Osteoblast (primary cell): ENCODE measurements around the gene WDR75. TPM values are rescaled to one million over a fixed set of nuclear protein-coding genes. Genes with fewer than 3 reads are reported as not detected.
A peak's percentile ranks its signal among the peaks of the same experiment; 100 is the strongest.

ENCODE experiments used
- DNase-seq: peaks from one replicate; pipeline ENCODE4 v3.0.0; 2011; ENCODE audit warnings: low spot score, mixed read lengths; ENCODE audit not compliant: insufficient read length; ENCODE audit errors: missing footprints
- H2AFZ ChIP-seq: 2 replicates; pipeline ENCODE4 v1.6.0; 2011; ENCODE audit warnings: mild to moderate bottlenecking, low read length
- H3K27ac ChIP-seq: 2 replicates; pipeline ENCODE4 v1.5.1; 2011; ENCODE audit warnings: mild to moderate bottlenecking, low read depth, low read length, moderate library complexity
- H3K27me3 ChIP-seq: 2 replicates; pipeline ENCODE4 v1.6.0; 2012; ENCODE audit warnings: mild to moderate bottlenecking, control low read depth, inconsistent platforms, low read length, moderate library complexity; ENCODE audit not compliant: insufficient read depth
- H3K36me3 ChIP-seq: 2 replicates; pipeline ENCODE4 v1.5.1; 2011; ENCODE audit warnings: mild to moderate bottlenecking, low read length, control low read depth, moderate library complexity; ENCODE audit not compliant: insufficient read depth
- H3K4me1 ChIP-seq: 2 replicates; pipeline ENCODE4 v1.5.1; 2011; ENCODE audit warnings: mild to moderate bottlenecking, low read length, control low read depth, moderate library complexity; ENCODE audit not compliant: insufficient read depth
- H3K4me2 ChIP-seq: 2 replicates; pipeline ENCODE4 v1.6.0; 2011; ENCODE audit warnings: mild to moderate bottlenecking, low read length; ENCODE audit not compliant: insufficient read depth
- H3K4me3 ChIP-seq: fragments of 200-600 bp; sonication (generic); 3 replicates; pipeline ENCODE4 v1.5.1; 2012; ENCODE audit warnings: mild to moderate bottlenecking, low read length, inconsistent platforms; ENCODE audit not compliant: insufficient read depth
- H3K79me2 ChIP-seq: 2 replicates; pipeline ENCODE4 v1.6.0; 2012; ENCODE audit warnings: mild to moderate bottlenecking, low read length, control low read depth, inconsistent platforms; ENCODE audit not compliant: insufficient read depth
- H3K9me3 ChIP-seq: 2 replicates; pipeline ENCODE4 v1.5.1; 2011; ENCODE audit warnings: low read depth, low read length, control low read depth
- H4K20me1 ChIP-seq: 2 replicates; pipeline ENCODE4 v1.6.0; 2012; ENCODE audit warnings: mild to moderate bottlenecking, low read length, control low read depth; ENCODE audit not compliant: insufficient read depth
- total RNA-seq: library from RNA; depleted of rRNA; stranded (reverse); fragments of >200 nt; gene quantifications from 2 replicates; pipeline ENCODE4 v1.2.3, GENCODE V29; 2012
- TF ChIP-seq, protein P1 (sequence below): IDR thresholded peaks from 2 replicates; pipeline ENCODE4 v1.5.1; 2011; ENCODE audit warnings: mild to moderate bottlenecking, low read depth, low read length, moderate library complexity; ENCODE audit errors: extremely low read depth

The WDR75 gene
- total RNA-seq, 1 donor, result 36.2 TPM

DNA sequence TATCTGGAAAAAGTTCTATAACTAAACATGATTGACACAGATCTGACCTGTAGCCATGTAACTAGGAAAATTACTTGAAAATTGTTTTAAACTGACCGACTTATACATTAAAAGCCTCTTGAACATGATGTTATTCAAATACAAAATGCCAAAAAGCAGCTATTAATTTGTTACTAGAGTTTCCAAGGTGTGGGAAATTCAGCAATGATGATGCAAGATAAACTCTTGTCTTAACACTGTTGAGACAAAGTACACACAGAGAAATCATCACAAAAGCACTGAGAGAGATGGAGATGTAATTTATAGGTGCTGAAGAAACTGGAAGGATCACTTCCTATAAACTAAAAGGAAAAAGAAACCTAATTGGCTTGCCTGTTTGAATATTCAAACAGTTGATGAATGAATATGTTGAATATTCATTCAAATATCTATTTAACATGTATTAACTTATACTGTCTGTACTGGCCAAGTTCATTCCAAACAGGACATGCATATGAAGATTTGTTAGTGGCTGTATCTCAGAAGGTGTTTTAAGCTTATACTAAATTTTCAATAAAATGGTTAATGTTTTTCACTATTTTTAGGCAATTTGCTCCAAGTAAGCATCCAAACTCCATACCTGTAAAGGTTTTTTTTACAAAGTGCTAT lies 34.6 kb upstream of the WDR75 start:
- H3K4me3 ChIP-seq, result no peak overlapping the region
- DNase-seq, result no peak
- peak overlapping the region; percentile 54 for H3K4me2 ChIP-seq
- no peaks in the 10 kb centered on the region for H3K9me3 ChIP-seq
- TF ChIP-seq, protein P1, sequence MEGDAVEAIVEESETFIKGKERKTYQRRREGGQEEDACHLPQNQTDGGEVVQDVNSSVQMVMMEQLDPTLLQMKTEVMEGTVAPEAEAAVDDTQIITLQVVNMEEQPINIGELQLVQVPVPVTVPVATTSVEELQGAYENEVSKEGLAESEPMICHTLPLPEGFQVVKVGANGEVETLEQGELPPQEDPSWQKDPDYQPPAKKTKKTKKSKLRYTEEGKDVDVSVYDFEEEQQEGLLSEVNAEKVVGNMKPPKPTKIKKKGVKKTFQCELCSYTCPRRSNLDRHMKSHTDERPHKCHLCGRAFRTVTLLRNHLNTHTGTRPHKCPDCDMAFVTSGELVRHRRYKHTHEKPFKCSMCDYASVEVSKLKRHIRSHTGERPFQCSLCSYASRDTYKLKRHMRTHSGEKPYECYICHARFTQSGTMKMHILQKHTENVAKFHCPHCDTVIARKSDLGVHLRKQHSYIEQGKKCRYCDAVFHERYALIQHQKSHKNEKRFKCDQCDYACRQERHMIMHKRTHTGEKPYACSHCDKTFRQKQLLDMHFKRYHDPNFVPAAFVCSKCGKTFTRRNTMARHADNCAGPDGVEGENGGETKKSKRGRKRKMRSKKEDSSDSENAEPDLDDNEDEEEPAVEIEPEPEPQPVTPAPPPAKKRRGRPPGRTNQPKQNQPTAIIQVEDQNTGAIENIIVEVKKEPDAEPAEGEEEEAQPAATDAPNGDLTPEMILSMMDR, result no peak
- H3K27me3 ChIP-seq, result no peaks in the 10 kb centered on the region
- H2AFZ ChIP-seq, result peak overlapping the region; percentile 9
- no peaks in the 10 kb centered on the region for H3K79me2 ChIP-seq
- H4K20me1 ChIP-seq, result no peaks in the 10 kb centered on the region
- H3K4me1 ChIP-seq, result peaks cover 43% of the 10 kb centered on the region
- H3K36me3 ChIP-seq, result no peaks in the 10 kb centered on the region
- H3K27ac ChIP-seq, result peak overlapping the region; percentile 87

DNA sequence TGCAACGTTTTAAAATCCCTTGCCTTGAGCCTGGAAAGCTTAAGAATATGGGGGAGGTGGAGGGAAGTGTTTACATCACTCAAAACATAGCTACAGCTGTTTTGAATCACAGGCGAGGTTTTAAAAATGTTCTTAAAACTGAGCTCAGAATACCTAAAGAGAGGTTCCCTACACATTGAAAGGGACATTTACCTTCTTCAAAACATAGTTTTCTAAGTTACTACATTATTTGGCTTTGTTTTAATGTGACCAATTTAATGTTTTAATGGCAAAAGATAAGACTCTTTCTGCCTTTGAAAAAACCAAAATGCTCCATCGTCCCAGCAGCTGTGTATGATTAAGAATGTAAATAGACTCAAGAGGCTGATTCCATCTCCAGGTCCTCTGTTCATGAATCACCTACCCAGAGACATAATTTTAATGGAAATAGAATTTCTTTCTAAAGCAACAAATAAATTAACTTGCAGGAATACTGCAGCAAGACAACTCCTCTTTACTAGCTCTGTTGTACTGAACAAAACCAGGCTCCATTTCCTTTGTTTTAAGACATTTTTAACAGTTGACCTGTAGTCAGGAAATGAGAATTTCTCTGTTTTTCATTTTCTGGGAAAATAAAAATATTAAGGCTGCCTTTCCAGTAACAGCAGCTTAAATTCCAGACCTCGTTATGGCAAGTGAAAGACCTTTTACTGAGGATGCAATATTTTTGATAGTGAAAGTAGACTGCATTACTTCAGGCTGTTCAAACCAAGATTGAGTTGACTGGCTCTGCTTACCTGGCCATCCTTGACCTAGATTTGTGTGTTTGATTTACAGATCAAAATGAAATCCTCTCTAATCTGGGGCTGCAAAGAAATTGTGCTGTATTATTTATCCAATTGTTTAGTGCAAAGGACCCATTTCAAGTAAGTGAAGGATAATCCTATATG lies 33.7 kb upstream of the WDR75 start:
- peaks cover 48% of the 10 kb centered on the region for H3K4me1 ChIP-seq

DNA sequence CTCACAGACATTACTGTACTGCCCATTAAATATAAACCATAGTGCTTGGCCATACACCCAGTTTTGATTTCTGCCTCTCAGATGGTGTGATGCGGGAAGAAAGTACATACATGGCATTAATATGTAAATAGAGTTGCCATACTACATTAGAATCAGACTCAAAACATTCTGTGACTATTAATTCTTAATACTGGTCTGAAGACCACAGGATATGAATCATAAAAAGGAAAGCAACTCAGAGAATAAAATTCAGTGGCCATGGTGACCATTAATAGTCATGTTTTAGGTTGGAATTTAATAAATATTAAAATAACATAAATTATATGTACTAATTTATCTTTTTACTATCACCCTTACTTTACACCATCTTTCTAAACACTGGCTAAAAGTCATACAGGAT lies 33.0 kb upstream of the WDR75 start:
- Histone ChIP-seq H3K27me3 (no peaks in the 10 kb centered on the region), H3K27ac (peak overlapping the region; percentile 87), H3K9me3 (no peaks in the 10 kb centered on the region), H3K79me2 (no peaks in the 10 kb centered on the region), H3K4me2 (peak overlapping the region; percentile 54), H4K20me1 (no peaks in the 10 kb centered on the region), H2AFZ (no peak overlapping the region), H3K4me3 (no peak overlapping the region), H3K36me3 (no peaks in the 10 kb centered on the region), H3K4me1 (peaks cover 48% of the 10 kb centered on the region)
- DNase-seq, result no peak
- TF ChIP-seq, protein P1, result no peak

More for the DNA sequence above, 33.7 kb upstream of the WDR75 start:
- no peak overlapping the region for H3K4me3 ChIP-seq
- H3K27me3 ChIP-seq, result no peaks in the 10 kb centered on the region
- DNase-seq, result no peak
- H3K36me3 ChIP-seq, result no peaks in the 10 kb centered on the region
- H3K9me3 ChIP-seq, result no peaks in the 10 kb centered on the region
- H3K4me2 ChIP-seq, result peak overlapping the region; percentile 54
- peak overlapping the region; percentile 87 for H3K27ac ChIP-seq
- peak overlapping the region; percentile 67 for H2AFZ ChIP-seq
- H4K20me1 ChIP-seq, result no peaks in the 10 kb centered on the region
- TF ChIP-seq, protein P1, result no peak
- no peaks in the 10 kb centered on the region for H3K79me2 ChIP-seq

DNA sequence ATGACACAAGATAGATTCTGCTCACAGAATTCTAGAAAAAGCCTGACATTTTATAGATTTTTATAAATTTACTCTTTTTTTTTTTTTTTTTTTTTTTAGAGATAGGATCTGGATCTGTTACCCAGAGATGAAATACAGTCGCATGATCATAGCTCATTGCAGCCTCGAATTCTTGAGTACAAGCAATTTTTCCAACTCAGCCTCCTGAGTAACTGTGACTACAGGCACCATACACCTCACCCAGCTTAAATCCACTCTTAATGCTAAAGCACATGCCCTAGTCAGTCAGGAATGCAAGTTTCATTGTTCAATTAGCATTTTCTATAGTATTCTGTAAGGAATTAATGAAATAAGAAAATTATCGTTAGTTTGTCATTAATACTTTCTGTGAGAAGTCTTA lies 32.1 kb upstream of the WDR75 start:
- H3K36me3 ChIP-seq, result no peaks in the 10 kb centered on the region
- H3K4me1 ChIP-seq, result peaks cover 48% of the 10 kb centered on the region
- no peaks in the 10 kb centered on the region for H3K27me3 ChIP-seq
- DNase-seq, result no peak
- no peaks in the 10 kb centered on the region for H4K20me1 ChIP-seq
- peak overlapping the region; percentile 87 for H3K27ac ChIP-seq
- H3K4me2 ChIP-seq, result no peak overlapping the region
- no peaks in the 10 kb centered on the region for H3K9me3 ChIP-seq
- H3K4me3 ChIP-seq, result no peak overlapping the region
- TF ChIP-seq, protein P1, result no peak
- H3K79me2 ChIP-seq, result no peaks in the 10 kb centered on the region
- no peak overlapping the region for H2AFZ ChIP-seq
